ENCODE results near the gene MRGPRD. TPM values are rescaled to one million over a fixed set of nuclear protein-coding genes. Genes with fewer than 3 reads are reported as not detected.

MRGPRD gene
- total and polyA plus RNA-seq, 2 of the 13 experiments (the other 11 are each of a cell fraction or from before 2014, with no cell fraction given) = not detected

- FAIRE-seq (no peak), DNase-seq (ENCODE audit: low spot score) (no peak), ATAC-seq (peak; percentile 46; the same call in 2 of the 3 replicates)
- Histone ChIP-seq H3K9ac (ENCODE audit: insufficient read depth, low read depth, low read length) (no peak overlapping the region), H3K4me3 (replicated peaks in 1 of 3; ENCODE audit: insufficient read depth in 1 of 3, low read depth in 2 of 3, low read length in 3 of 3) (no peak overlapping the region), H3K4me2 (ENCODE audit: low read depth, low read length) (no peak overlapping the region), H4K20me1 (ENCODE audit: insufficient read depth, low read length) (no peaks in the 10 kb centered on the region), H3K27me3 (ENCODE audit: control insufficient read depth in 1 of 2, insufficient read depth in 2 of 2, low read length in 2 of 2) (peaks cover 6 to 26% of the 10 kb centered on the region in 2 experiments; a peak in 2 of 5 replicates), H2AFZ (ENCODE audit: low read length) (no peak overlapping the region), H3K9me3 (ENCODE audit: low read length) (no peaks in the 10 kb centered on the region), H3K79me2 (ENCODE audit: insufficient read depth, low read length) (no peaks in the 10 kb centered on the region), H3K27ac (ENCODE audit: extremely low read length, insufficient read depth, low read length) (no peak overlapping the region), H3K4me1 (ENCODE audit: insufficient read depth, low read length) (no peaks in the 10 kb centered on the region), H3K36me3 (replicated peaks in 1 of 2; ENCODE audit: control insufficient read depth in 1 of 2, insufficient read depth in 2 of 2, low read length in 2 of 2) (no peaks in the 10 kb centered on the region)
- CTCF ChIA-PET (ENCODE audit: low intra/inter-chr PET ratio, low total read pairs) = no interaction called here
- no TSS peak for BruUV-seq (replicated peaks)
- TF ChIP-seq ZNF780A (CRISPR knock-in tag; IDR thresholded peaks at IDR 0.05) = no peak
- TF ChIP-seq ZSCAN12 (CRISPR knock-in tag; IDR thresholded peaks at IDR 0.05) = no peak
- 60% methylated on average over 22 of the region's 33 CpGs for WGBS (ENCODE audit: low lambda C conversion rate)
- intact Hi-C loops (cut with micrococcal nuclease; ENCODE audit: unreplicated experiment) = no loop called here
- in situ Hi-C loops (cut with HindIII; ENCODE audit: extremely low pct_ligation_motif_present, low pct_unique_long_range_greater_than_20kb) = no loop called here
- POLR2A ChIA-PET = no interaction called here
Measured at GRCh38 chr11:68979931-68980775, 633 bp downstream of the MRGPRD start.

- Histone ChIP-seq H3K79me2 (ENCODE audit: insufficient read depth, low read length) (no peaks in the 10 kb centered on the region), H3K36me3 (replicated peaks in 1 of 2; ENCODE audit: control insufficient read depth in 1 of 2, insufficient read depth in 2 of 2, low read length in 2 of 2) (no peaks in the 10 kb centered on the region), H2AFZ (ENCODE audit: low read length) (no peak overlapping the region), H3K4me1 (ENCODE audit: insufficient read depth, low read length) (no peaks in the 10 kb centered on the region), H3K4me2 (ENCODE audit: low read depth, low read length) (no peak overlapping the region), H3K9ac (ENCODE audit: insufficient read depth, low read depth, low read length) (no peak overlapping the region), H3K4me3 (replicated peaks in 1 of 3; ENCODE audit: insufficient read depth in 1 of 3, low read depth in 2 of 3, low read length in 3 of 3) (no peak overlapping the region), H3K27ac (ENCODE audit: extremely low read length, insufficient read depth, low read length) (no peak overlapping the region), H3K9me3 (ENCODE audit: low read length) (no peaks in the 10 kb centered on the region), H3K27me3 (ENCODE audit: control insufficient read depth in 1 of 2, insufficient read depth in 2 of 2, low read length in 2 of 2) (peaks cover 6 to 26% of the 10 kb centered on the region in 2 experiments; a peak in 2 of 5 replicates), H4K20me1 (ENCODE audit: insufficient read depth, low read length) (no peaks in the 10 kb centered on the region)
- WGBS (ENCODE audit: low lambda C conversion rate) = 11% methylated on average over 4 of the region's 15 CpGs
- ATAC-seq (no peak; the same call in 2 of the 3 replicates), FAIRE-seq (no peak), DNase-seq (ENCODE audit: low spot score) (no peak)
- CTCF ChIA-PET (ENCODE audit: low intra/inter-chr PET ratio, low total read pairs) = no interaction called here
- no TSS peak for BruUV-seq (replicated peaks)
- POLR2A ChIA-PET = no interaction called here
- intact Hi-C loops (cut with micrococcal nuclease; ENCODE audit: unreplicated experiment) (no loop called here), in situ Hi-C loops (cut with HindIII; ENCODE audit: extremely low pct_ligation_motif_present, low pct_unique_long_range_greater_than_20kb) (no loop called here)
- TF ChIP-seq ZBTB25 (CRISPR knock-in tag; IDR thresholded peaks at IDR 0.05) (no peak), U2AF2 (IDR thresholded peaks at IDR 0.05; ENCODE audit: low read depth, low read length) (no peak)
Measured at GRCh38 chr11:68978931-68979594, 1.7 kb downstream of the MRGPRD start.

All from HepG2 (cell line).